Smooth muscle cell (in vitro differentiated cells): ENCODE results near the gene MEGF11. TPM values are rescaled to one million over a fixed set of nuclear protein-coding genes. Genes with fewer than 3 reads are reported as not detected.
A peak's percentile ranks its signal among the peaks of the same experiment; 100 is the strongest.

Experiments used
- DNase-seq: peaks from one replicate; lab custom pipeline; 2025; ENCODE audit not compliant: unreplicated experiment; lab: John Stamatoyannopoulos, UW
- H2AFZ ChIP-seq: fragments of 200-600 bp; sonication (generic); 2 replicates; pipeline ENCODE4 v1.6.0; 2016; ENCODE audit warnings: antibody characterized with exemption, low read depth, mild to moderate bottlenecking
- H3F3A ChIP-seq: fragments of 200-600 bp; sonication (generic); 2 replicates; pipeline ENCODE4 v1.6.0; 2017; ENCODE audit warnings: antibody characterized with exemption, low read depth
- H3K27ac ChIP-seq: fragments of 200-600 bp; sonication (generic); 2 replicates; pipeline ENCODE4 v1.5.1; 2016; ENCODE audit warnings: low read depth, mild to moderate bottlenecking
- H3K27me3 ChIP-seq: fragments of 200-600 bp; sonication (generic); 2 replicates; pipeline ENCODE4 v1.6.1; 2016; ENCODE audit warnings: low read depth, mild to moderate bottlenecking
- H3K36me3 ChIP-seq: fragments of 200-600 bp; sonication (generic); 2 replicates; pipeline ENCODE4 v1.5.1; 2016; ENCODE audit warnings: low read depth
- H3K4me1 ChIP-seq: fragments of 200-600 bp; sonication (generic); 2 replicates; pipeline ENCODE4 v1.5.1; 2016; ENCODE audit warnings: low read depth
- H3K4me2 ChIP-seq: fragments of 200-600 bp; sonication (generic); 2 replicates; pipeline ENCODE4 v1.6.0; 2016; ENCODE audit warnings: mild to moderate bottlenecking
- H3K4me3 ChIP-seq: fragments of 200-600 bp; sonication (generic); 2 replicates; pipeline ENCODE4 v1.5.1; 2016; ENCODE audit warnings: mild to moderate bottlenecking
- H3K79me2 ChIP-seq: fragments of 200-600 bp; sonication (generic); 2 replicates; pipeline ENCODE4 v1.6.0; 2016; ENCODE audit warnings: low read depth, mild to moderate bottlenecking
- H3K9ac ChIP-seq: fragments of 200-600 bp; sonication (generic); 2 replicates; pipeline ENCODE4 v1.6.0; 2016; ENCODE audit warnings: low read depth
- H3K9me3 ChIP-seq: fragments of 200-600 bp; sonication (generic); replicated peaks from 2 replicates; pipeline ENCODE4 v1.5.1; 2016; ENCODE audit warnings: low read depth
- H4K20me1 ChIP-seq: fragments of 200-600 bp; sonication (generic); 2 replicates; pipeline ENCODE4 v1.6.0; 2016; ENCODE audit warnings: low read depth
- CTCF ChIP-seq: fragments of 200-600 bp; sonication (generic); IDR thresholded peaks from 2 replicates; pipeline ENCODE4 v1.5.1; 2017; ENCODE audit warnings: borderline replicate concordance, mild to moderate bottlenecking, antibody characterized with exemption; ENCODE audit not compliant: insufficient read depth, poor library complexity, severe bottlenecking
- WGBS: methylation state at CpG from one replicate; pipeline ENCODE4 v1.1.7; 2016; ENCODE audit warnings: low lambda C conversion rate; 5-methylcytosine and 5-hydroxymethylcytosine counted together
- polyA plus RNA-seq: library from polyadenylated mRNA; unstranded; fragments of >200 nt; fragmentation: Nextera tagmentation; extraction: Ambion mirVana; gene quantifications from 2 replicates; pipeline ENCODE4 v1.2.1, GENCODE V29; 2016
- total RNA-seq: library from RNA; depleted of rRNA; stranded (reverse); fragments of >200 nt; gene quantifications from 2 replicates; pipeline ENCODE4 v1.2.3, GENCODE V29; 2014

The MEGF11 gene
- total and polyA plus RNA-seq, 2 experiments from 2014 or later = 0.08 TPM; not detected in 1

- no peak overlapping the region for H2AFZ ChIP-seq
- TF ChIP-seq CTCF = no peak
- H3K4me2 ChIP-seq = no peak overlapping the region
- H3K79me2 ChIP-seq = no peaks in the 10 kb centered on the region
- no peak overlapping the region for H3K4me3 ChIP-seq
- H3K9me3 ChIP-seq = no peaks in the 10 kb centered on the region
- H3K4me1 ChIP-seq = peaks cover 7% of the 10 kb centered on the region
- H3K27ac ChIP-seq = no peak overlapping the region
- H3K36me3 ChIP-seq = no peaks in the 10 kb centered on the region
- H3K27me3 ChIP-seq = no peaks in the 10 kb centered on the region
- DNase-seq = no peak
- no peak overlapping the region for H3K9ac ChIP-seq
- peaks cover 4% of the 10 kb centered on the region for H3F3A ChIP-seq
- no peaks in the 10 kb centered on the region for H4K20me1 ChIP-seq
- 88% methylated on average over 1 of the region's 1 CpG for WGBS
Measured at GRCh38 chr15:66075947-66076346, 177.6 kb downstream of the MEGF11 start.

GRCh38 chr15:66072616-66073361 lies 180.8 kb downstream of the MEGF11 start:
- Histone ChIP-seq H3K4me3 (no peak overlapping the region), H3K4me1 (peaks cover 11% of the 10 kb centered on the region), H3K27ac (peak overlapping the region; percentile 52), H3K79me2 (no peaks in the 10 kb centered on the region), H3K36me3 (no peaks in the 10 kb centered on the region), H3K27me3 (no peaks in the 10 kb centered on the region), H3K9ac (no peak overlapping the region), H2AFZ (peak overlapping the region; percentile 47), H4K20me1 (no peaks in the 10 kb centered on the region), H3F3A (peaks cover 4% of the 10 kb centered on the region), H3K4me2 (peak overlapping the region; percentile 76), H3K9me3 (no peaks in the 10 kb centered on the region)
- DNase-seq = peak; percentile 45
- no peak for TF ChIP-seq CTCF
- WGBS = 19% methylated on average over 10 of the region's 11 CpGs

GRCh38 chr15:66071921-66072295 lies 181.6 kb downstream of the MEGF11 start:
- Histone ChIP-seq H3F3A (peaks cover 4% of the 10 kb centered on the region), H3K27ac (peak overlapping the region; percentile 47), H3K4me3 (no peak overlapping the region), H3K79me2 (no peaks in the 10 kb centered on the region), H2AFZ (no peak overlapping the region), H3K27me3 (no peaks in the 10 kb centered on the region), H3K4me2 (peak overlapping the region; percentile 76), H3K9me3 (no peaks in the 10 kb centered on the region), H3K4me1 (peaks cover 14% of the 10 kb centered on the region), H3K36me3 (no peaks in the 10 kb centered on the region), H3K9ac (no peak overlapping the region), H4K20me1 (no peaks in the 10 kb centered on the region)
- WGBS = 53% methylated on average over 7 of the region's 7 CpGs
- DNase-seq = no peak
- no peak for TF ChIP-seq CTCF
